ENCODE measurements around the gene UBE2D3.
"Not testable (repeated sequence)": the region's sequence is repeated elsewhere in the genome, so short reads cannot be mapped to it uniquely, and the experiment has no call there.

UBE2D3 gene

GRCh38 chr4:102832105-102832504 is 4.8 kb upstream of the UBE2D3 start:
- no peak overlapping the region for H3K4me3 ChIP-seq (ENCODE audit: low read depth, low read length)

- H3K4me3 ChIP-seq (ENCODE audit: low read depth, low read length), result no peak overlapping the region
Measured at GRCh38 chr4:102829803-102830202, 2.5 kb upstream of the UBE2D3 start.

- H3K4me3 ChIP-seq (ENCODE audit: low read depth, low read length), result peak overlapping the region; percentile 63
Measured at GRCh38 chr4:102828497-102828808, 1.1 kb upstream of the UBE2D3 start.

GRCh38 chr4:102827674-102828496 is 534 bp upstream of the UBE2D3 start:
- peak overlapping the region; percentile 89 for H3K4me3 ChIP-seq (ENCODE audit: low read depth, low read length)

GRCh38 chr4:102826105-102826889 is 1.1 kb downstream of the UBE2D3 start:
- H3K4me3 ChIP-seq (ENCODE audit: low read depth, low read length), result peak overlapping the region; percentile 89

- H3K4me3 ChIP-seq (ENCODE audit: low read depth, low read length), result peak overlapping the region; percentile 89
Measured at GRCh38 chr4:102825261-102826091, 1.9 kb downstream of the UBE2D3 start.

- peak overlapping the region; percentile 89 for H3K4me3 ChIP-seq (ENCODE audit: low read depth, low read length)
Measured at GRCh38 chr4:102824398-102824797, 3.0 kb downstream of the UBE2D3 start.

GRCh38 chr4:102823897-102824296 is 3.5 kb downstream of the UBE2D3 start:
- no peak overlapping the region for H3K4me3 ChIP-seq (ENCODE audit: low read depth, low read length)

GRCh38 chr4:102823464-102823863 is 3.9 kb downstream of the UBE2D3 start:
- no peak overlapping the region for H3K4me3 ChIP-seq (ENCODE audit: low read depth, low read length)

- H3K4me3 ChIP-seq (ENCODE audit: low read depth, low read length), result no peak overlapping the region
Measured at GRCh38 chr4:102819588-102820365, 7.6 kb downstream of the UBE2D3 start.

GRCh38 chr4:102819100-102819499 is 8.3 kb downstream of the UBE2D3 start:
- not testable (repeated sequence) for H3K4me3 ChIP-seq (ENCODE audit: low read depth, low read length)

GRCh38 chr4:102817613-102818268 is 9.6 kb downstream of the UBE2D3 start:
- H3K4me3 ChIP-seq (ENCODE audit: low read depth, low read length), result no peak overlapping the region

- no peak overlapping the region for H3K4me3 ChIP-seq (ENCODE audit: low read depth, low read length)
Measured at GRCh38 chr4:102817021-102817605, 10.2 kb downstream of the UBE2D3 start.

GRCh38 chr4:102815981-102816380 is 11.4 kb downstream of the UBE2D3 start:
- H3K4me3 ChIP-seq (ENCODE audit: low read depth, low read length), result no peak overlapping the region

- no peak overlapping the region for H3K4me3 ChIP-seq (ENCODE audit: low read depth, low read length)
Measured at GRCh38 chr4:102809691-102810090, 17.7 kb downstream of the UBE2D3 start.

GRCh38 chr4:102809190-102809589 is 18.2 kb downstream of the UBE2D3 start:
- no peak overlapping the region for H3K4me3 ChIP-seq (ENCODE audit: low read depth, low read length)

- no peak overlapping the region for H3K4me3 ChIP-seq (ENCODE audit: low read depth, low read length)
Measured at GRCh38 chr4:102808009-102808408, 19.3 kb downstream of the UBE2D3 start.

- no peak overlapping the region for H3K4me3 ChIP-seq (ENCODE audit: low read depth, low read length)
Measured at GRCh38 chr4:102807345-102807744, 20.0 kb downstream of the UBE2D3 start.

GRCh38 chr4:102799816-102800215 is 27.5 kb downstream of the UBE2D3 start:
- no peak overlapping the region for H3K4me3 ChIP-seq (ENCODE audit: low read depth, low read length)

GRCh38 chr4:102794999-102795398 is 32.4 kb downstream of the UBE2D3 start:
- H3K4me3 ChIP-seq (ENCODE audit: low read depth, low read length), result no peak overlapping the region

All from iPS-11a (cell line).